HPDE6-E6E7 (cell line): ENCODE results near the gene ZCWPW2.

ENCODE experiments used
- DNase-seq: peaks from one replicate; pipeline ENCODE4 v3.0.0; 2011; ENCODE audit warnings: missing footprints; ENCODE audit errors: extremely low spot score

The ZCWPW2 gene

GRCh38 chr3:28575100-28575745 lies 226.7 kb downstream of the ZCWPW2 start:
- no peak for DNase-seq
